ENCODE data around the gene VCPKMT.

- TF ChIP-seq POLR2A (IDR thresholded peaks at IDR 0.05) (no peak), POLR2AphosphoS5 (IDR thresholded peaks at IDR 0.05) (no peak)
- TF ChIP-seq, protein P1, sequence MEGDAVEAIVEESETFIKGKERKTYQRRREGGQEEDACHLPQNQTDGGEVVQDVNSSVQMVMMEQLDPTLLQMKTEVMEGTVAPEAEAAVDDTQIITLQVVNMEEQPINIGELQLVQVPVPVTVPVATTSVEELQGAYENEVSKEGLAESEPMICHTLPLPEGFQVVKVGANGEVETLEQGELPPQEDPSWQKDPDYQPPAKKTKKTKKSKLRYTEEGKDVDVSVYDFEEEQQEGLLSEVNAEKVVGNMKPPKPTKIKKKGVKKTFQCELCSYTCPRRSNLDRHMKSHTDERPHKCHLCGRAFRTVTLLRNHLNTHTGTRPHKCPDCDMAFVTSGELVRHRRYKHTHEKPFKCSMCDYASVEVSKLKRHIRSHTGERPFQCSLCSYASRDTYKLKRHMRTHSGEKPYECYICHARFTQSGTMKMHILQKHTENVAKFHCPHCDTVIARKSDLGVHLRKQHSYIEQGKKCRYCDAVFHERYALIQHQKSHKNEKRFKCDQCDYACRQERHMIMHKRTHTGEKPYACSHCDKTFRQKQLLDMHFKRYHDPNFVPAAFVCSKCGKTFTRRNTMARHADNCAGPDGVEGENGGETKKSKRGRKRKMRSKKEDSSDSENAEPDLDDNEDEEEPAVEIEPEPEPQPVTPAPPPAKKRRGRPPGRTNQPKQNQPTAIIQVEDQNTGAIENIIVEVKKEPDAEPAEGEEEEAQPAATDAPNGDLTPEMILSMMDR (IDR thresholded peaks at IDR 0.05) = no peak
Observed at GRCh38 chr14:50117456-50117855, 1.1 kb upstream of the VCPKMT start.
